IPS-11a (cell line): ENCODE results near the gene HCK.
"Not testable (repeated sequence)": the region's sequence is repeated elsewhere in the genome, so short reads cannot be mapped to it uniquely, and the experiment has no call there.

ENCODE experiments used
- H3K4me3 ChIP-seq: one replicate; pipeline ENCODE4 v1.5.1; 2013; ENCODE audit warnings: low read depth, low read length, control low read depth

HCK gene

DNA sequence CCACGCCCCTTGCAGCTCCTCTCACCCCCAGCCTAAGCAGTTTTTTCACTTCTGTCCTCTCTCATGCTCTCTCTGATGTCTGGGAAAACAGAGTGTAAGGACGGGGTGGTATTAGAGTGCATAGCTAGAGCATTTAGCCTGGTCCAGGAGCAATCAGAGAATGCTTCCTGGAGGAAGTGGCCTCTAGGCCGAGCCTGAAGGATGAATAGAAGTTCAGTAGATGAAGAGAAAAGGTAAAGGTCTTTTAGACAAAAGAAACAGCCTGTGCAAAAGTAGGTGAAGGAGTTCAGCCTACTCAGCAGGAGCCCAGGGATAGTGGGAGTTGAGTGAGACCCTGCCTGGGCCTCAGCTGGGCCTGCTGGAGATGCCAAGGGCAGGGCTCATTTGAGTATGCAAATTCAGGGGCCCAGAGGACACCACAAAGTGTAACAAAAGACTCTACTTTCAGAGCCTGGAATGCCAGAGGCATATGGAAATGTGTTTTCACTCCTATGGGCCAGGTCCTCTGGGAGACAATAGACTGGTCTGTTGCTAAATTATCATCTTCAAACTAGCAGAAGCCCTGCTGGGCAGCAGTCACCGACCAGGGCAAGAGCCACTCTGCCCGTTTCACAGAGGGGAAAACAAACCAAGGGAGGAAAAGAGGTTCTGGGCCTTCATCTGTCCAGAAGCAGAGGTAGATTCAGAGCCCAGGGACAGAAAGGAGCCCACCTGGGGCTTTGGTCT lies 37.8 kb downstream of the HCK start:
- H3K4me3 ChIP-seq = no peak overlapping the region

DNA sequence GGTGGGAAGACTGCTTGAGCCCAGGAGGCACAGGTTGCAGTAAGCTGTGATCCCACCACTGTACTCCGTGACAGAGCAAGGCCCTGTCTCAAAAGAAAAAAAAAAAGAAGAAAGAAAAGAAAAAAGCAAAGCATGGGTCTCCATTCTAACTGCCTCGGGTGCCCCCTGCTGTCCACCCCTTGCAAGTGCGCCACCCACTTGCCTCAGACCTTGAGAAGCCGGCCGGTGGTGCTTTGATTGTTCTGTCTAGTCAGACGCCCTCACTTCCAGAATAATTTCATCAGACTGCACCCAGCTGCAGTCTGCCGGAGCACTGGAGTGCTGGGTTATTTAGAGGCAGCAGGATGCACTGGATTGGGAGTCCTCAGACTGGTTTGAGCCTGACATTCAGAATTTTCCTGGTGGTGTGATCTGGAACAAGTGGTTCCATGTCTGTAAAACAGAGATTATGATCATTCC lies 39.9 kb downstream of the HCK start:
- no peak overlapping the region for H3K4me3 ChIP-seq

DNA sequence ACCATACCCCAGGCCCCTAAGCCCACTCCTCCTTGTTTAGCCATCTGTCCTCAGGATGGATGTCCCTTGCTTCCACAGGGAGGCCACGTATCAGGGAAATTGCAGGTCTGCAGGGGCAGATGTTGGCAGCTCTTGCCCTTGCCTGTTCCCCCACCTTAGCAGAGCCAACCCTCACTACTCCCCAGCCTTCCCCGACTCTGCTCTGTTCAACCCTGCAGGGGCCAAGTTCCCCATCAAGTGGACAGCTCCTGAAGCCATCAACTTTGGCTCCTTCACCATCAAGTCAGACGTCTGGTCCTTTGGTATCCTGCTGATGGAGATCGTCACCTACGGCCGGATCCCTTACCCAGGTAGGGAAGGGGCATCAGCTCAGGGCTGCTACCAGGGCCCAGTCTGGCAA lies 46.7 kb downstream of the HCK start:
- no peak overlapping the region for H3K4me3 ChIP-seq

DNA sequence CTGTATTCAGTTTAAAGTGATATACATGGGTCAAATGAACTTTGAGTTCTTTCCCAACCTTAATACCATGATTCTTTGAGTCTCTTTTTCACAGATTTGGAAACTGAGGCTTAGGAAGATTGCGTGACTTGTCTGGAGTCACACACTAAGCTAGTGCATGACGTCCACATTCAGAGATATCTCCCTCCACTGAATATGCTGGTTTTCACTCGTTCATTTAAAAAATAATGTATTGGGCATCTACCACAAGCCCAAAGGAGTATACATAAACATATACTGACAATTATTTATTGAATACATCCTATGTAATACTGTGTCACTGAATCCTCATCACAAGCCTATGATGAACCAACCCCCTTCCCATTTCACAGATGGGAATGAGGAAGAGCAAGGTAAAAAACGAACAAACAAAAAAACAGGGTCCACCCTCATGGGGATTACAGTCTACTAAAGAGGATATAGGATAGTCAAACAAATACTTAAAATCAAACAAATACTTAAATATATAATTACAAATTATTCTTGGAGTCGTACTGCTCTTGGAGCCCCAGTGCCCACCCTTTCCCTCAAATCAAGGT lies 56.9 kb downstream of the HCK start:
- no peak overlapping the region for H3K4me3 ChIP-seq

DNA sequence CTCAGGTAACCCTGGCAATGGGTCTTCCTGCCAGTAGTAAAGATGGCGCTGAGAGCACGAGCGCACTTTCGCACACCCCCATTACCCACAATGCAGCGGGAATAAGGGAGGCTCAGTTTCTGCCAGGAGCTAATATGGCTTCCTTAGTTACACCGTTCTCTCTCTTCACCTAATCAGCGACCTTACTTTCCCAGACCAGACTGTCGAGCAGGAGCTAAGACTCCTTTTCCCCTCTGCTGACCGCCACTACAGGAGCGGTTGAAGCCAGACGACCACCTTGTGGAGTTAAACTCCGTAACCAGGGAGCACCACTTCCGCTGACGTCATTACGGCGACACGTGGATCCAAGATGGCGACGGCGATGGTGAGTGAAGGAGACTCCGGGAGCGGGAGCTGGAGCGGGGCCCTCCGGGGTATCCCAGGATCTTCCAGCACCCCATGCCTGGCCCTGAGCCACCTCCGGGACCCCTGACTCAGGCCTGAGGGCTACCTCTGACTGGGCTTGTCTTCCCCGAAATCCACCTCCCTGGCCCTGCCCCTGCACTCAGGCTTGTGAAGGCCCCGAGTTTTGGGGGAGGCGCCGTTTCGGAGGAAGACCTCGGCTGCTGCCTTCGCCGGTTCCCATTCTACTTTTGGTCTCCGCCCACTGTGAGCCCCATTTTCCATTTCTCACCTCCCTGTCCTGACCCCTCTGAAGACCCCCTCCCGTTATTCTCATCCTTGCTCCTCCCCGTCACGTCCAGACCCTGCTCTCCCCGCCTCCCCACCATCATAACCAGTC lies 57.5 kb downstream of the HCK start, which contains the start of gene TM9SF4:
Gene TM9SF4, plus strand, starts transcription at position 323 of the 781 bp plus-strand sequence. Its CDS starts 27 bp downstream, at position 350.
- H3K4me3 ChIP-seq = peak within 1 kb of the TSS; percentile 98

DNA sequence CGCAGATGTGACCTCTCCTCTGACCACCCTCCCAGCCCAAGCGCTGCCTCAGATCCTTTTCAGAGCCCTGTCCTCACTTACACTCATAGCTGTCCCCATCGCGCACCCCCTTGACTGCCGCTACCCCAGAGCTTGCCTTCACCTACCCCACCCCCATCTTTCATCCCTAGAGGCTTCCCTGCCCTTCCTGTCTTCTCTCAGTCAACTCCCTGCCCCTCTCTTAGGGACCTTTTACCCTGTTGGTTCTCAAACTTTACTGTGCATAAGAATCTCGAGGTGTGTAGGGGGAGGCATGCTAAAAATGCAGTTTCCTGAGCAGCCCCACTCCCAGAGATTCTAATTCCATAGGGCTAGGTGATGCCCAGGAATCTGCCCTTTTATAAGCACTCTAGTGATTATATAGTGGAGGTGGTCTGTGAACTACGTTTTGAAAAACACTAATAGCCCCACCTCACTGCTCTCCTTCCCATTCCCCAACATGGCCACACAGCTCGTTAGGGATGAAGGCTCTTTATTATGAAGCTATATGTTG lies 58.2 kb downstream of the HCK start:
- H3K4me3 ChIP-seq = peak overlapping the region; percentile 98

DNA sequence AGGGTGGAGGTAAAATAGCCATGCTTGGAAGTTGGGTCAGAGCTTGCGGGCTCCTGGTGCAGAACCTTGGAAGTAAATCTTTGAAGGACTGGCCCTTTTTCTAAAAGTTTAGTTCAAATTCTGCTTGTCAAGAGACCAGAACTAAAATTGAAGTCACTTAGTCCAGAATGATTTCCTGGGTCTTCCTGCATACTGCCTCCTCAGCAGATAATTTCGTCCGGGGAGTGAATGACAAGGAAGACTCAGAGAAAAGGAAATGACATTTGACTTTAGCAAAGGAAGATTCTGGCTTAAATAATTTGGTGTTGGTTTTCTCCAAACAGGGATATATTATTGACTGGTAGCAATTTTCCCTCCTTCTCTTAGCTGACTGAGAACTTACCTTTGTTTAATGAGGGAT lies 58.7 kb downstream of the HCK start:
- H3K4me3 ChIP-seq = peak overlapping the region; percentile 98

DNA sequence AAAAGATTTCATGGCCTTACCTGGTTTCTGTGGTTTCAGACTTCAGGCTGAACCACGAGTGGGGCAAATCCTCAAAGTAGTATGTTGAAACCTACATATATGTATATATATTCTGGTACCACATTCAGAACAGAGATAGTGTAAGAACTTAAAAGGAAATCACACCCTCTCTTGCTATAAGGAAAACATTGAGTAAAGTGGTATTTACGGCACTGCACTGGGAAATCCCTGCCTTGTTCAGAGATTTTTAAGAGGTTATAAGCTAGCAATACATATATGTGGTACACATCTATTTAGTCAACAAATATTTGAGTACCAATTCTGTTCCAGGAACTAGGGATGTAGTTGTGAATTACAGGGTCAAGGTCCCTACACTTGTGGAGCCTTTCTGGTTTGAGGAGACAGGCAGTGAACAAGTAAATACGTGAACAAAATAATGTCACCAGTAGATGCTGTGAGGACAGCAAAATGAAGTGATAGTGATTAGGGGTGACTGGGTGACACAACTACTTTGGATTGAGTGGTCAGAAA lies 59.2 kb downstream of the HCK start:
- no peak overlapping the region for H3K4me3 ChIP-seq

DNA sequence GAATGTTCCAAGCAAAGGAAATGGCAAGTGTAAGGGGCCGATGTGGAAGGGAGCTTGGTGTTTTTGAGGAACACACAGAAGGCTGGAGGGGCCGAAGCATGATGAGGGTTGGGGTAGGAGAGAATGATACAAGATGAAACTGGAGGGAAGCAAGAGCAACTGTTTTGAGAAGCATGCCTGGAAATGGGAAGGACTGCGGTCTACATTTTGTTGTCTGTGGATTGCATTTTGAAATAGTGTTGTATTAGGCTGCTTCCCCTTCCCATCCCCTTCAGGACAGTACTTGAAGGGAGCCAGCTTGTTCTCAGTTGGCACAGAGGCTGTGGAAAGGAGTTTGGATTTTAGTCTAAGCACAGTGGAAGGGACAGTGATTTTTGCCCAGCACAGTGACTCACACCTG lies 59.7 kb downstream of the HCK start:
- no peak overlapping the region for H3K4me3 ChIP-seq

DNA sequence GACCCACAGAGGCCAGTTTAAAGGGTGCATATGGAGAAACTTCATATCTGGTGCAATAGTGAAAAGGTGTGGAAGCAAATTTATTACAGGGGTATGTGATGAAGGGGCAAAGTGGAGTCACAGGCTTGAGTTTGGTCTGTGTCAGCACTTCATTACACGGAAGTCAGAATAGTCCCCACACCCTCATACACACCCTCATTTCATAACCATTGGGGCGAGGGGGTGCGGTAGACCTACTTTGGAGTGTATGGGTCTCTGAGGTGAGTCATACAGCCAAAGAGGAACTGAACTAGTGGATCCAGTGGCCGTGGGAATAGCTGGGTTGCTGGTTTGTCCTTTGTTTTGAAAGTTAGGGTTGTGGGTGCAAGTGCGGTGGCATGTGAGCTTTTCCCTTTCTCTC lies 60.8 kb downstream of the HCK start:
- H3K4me3 ChIP-seq = no peak overlapping the region

DNA sequence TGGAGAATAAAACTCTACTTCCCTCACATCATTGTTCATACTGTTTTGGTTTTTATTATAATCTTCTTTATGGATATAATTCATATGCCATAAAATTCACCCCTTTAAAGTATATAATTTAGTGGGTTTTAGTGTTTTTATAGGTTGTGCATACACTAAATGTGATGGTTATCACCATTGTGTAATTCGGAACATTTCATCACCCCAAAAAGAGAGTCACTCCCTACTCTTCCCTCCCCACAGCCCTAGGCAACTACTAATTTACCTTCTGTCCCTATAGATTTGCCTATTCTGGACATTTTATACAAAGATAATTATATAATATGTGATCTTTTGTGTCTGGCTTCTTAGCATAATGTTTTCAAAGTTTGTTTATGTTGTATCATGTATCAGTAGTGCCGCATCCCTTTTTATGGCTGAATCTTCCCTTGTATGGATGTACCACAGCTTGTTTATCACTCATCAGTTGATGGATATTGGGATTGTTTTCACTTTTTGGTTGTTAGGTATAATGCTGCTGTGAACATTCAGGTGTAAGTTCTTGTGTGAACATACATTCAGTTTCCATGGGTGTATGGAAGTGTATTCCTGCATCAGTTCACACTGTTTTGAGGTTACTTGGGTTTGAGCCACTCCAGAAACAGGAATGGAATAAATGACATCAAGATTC lies 61.7 kb downstream of the HCK start:
- H3K4me3 ChIP-seq = no peak overlapping the region

DNA sequence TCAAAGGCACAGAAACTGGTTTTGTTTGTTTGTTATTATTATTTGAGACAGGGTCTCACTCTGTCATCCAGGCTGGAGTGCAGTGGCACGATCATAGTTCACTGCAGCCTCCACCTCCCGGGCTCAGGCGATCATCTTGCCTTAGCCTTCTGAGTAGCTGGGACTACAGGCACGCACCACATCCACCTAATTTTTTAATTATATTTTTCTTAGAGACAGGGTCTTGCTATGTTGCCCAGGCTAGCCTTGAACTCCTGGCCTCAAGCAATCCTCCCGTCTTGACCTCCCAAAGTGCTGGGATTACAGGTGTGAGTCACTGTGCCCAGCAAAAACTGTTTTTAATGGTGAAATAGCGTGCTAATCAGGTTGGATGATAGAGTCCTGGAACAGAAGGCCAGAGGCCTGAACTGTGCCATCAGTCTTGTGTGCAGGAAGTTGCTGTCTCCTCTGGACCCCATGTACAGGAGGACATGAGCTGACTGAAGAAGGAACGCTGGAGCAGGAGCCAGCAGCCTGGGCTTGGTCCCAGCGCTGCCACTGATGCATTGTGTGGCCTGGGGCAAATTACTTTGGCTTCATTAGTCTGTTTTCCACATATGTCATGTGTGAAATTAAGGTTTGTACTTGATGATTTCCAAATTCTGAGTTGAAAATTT lies 62.4 kb downstream of the HCK start:
- no peak overlapping the region for H3K4me3 ChIP-seq

DNA sequence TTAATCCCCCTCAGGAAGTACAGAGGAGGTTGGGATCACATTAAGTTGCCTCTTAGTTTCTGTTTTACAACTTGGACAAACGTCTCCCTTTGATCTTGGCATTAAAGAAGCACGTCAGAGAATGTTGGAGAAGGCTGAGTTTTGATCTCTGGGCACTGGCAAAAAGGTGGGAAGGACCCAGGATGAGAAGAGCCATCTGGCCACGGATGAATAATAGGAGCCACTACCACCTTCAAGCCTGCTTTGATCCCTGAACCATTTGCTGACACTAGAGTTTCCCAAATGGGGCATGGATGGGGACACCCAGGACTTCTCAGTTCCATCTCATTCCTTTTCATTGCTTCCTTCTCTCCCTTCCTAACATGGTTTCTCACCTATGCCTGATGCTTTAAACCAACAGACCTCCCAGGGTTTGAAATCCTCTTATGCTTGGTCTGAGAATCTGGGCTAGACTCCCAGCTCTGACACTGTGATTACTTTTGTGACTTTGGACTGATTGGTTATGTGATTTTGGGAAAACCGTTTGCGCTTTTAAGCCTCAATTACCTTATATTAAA lies 63.2 kb downstream of the HCK start:
- H3K4me3 ChIP-seq = no peak overlapping the region

DNA sequence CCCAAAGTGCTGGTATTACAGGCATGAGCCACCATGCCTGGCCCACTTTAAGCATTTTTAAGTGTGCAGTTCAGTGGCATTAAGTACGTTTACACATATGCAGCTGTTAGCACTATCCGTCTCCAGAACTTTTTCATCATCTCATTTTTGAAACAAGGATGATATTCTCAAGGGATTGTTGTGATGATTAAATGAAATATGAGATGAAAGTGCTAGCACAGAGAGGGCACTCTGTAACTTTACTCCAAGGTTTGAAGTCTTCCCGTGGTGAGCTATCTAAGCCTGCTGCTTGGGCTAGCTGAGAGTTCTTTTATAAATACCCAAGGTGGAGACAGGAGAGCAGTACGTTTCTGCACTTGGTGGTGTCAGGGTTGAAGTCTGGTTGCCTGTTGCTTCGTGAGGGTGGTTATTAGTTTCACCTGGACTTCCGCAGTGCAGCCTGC lies 64.1 kb downstream of the HCK start:
- no peak overlapping the region for H3K4me3 ChIP-seq

DNA sequence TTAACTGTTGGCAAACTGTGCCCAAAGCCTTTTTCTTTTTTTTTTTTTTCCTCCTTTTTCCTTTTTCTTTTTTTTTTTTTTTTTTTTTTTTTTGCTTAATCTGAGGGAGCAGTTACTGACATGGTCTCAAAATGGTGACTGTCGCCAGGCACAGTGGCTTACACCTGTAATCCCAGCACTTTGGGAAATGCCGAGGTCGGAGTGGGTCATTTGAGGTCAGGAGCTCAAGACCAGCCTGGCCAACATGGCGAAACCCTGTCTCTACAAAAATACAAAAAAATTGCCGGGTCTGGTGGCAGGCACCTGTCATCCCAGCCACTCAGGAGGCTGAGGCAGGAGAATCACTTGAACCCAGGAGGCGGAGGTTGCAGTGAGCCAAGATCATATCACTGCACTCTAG lies 64.8 kb downstream of the HCK start:
- not testable (repeated sequence) for H3K4me3 ChIP-seq

DNA sequence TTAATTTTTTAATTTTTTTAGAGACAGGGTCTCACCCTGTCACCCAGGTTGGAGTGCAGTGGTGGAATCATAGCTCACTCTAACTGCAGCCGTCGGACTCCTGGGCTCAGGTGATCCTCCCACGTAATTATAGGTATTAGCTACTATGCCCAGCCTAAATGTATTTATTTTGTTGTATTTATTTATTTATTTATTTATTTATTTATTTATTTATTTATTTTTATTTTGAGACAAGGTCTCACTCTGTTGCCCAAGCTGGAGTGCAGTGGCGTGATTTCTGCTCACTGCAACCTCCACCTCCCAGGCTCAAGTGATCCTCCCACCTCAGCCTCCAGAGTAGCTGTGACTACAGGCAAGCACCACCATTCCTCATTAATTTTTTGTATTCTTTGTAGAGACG lies 66.4 kb downstream of the HCK start:
- H3K4me3 ChIP-seq = not testable (repeated sequence)

DNA sequence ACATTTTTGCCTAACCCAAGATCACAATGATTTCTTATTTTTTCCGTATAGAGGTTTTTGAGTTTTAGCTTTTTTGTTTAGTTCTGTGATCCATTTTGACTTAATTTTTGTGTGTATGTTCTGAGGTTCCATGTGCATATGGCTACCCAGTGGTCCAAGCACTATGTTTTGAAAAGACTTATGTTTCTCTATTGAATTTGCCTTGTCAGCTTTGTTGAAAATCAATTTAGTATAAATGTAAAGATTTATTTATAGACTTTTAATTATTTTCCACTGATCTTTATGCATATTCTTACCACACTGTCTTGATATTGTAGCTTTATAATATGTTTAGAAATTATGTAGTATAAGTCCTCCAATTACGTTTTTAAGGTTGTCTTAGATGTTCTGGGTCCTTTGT lies 67.7 kb downstream of the HCK start:
- H3K4me3 ChIP-seq = no peak overlapping the region

DNA sequence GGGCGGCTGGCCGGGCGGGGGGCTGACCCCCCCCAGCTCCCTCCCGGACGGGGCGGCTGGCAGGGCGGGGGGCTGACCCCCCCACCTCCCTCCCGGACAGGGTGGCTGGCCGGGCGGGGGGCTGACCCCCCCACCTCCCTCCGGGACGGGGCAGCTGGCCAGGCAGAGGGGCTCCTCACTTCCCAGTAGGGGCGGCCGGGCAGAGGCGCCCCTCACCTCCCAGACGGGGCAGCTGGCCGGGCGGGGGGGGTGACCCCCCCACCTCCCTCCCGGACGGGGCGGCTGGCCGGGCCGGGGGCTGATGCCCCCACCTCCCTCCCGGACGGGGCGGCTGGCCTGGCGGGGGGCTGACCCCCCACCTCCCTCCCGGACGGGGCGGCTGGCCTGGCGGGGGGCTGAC lies 69.9 kb downstream of the HCK start:
- H3K4me3 ChIP-seq = not testable (repeated sequence)

DNA sequence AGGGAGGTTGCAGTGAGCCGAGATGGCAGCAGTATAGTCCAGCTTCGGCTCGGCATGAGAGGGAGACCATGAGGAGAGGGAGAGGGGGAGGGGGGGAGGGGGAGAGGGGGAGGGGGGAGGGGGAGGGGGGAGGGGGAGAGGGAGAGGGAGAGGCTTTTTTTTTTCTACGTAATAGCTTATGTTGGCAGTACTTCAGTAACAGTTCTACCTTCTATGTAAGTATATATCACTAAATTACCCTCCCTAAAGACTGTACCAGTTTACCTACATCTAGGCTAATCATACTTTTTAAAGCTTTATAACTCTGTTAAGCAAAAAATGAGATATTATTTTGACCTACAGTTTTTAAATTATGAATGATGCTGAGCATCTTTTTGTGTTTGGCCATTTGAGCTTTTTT lies 71.0 kb downstream of the HCK start:
- H3K4me3 ChIP-seq = no peak overlapping the region

DNA sequence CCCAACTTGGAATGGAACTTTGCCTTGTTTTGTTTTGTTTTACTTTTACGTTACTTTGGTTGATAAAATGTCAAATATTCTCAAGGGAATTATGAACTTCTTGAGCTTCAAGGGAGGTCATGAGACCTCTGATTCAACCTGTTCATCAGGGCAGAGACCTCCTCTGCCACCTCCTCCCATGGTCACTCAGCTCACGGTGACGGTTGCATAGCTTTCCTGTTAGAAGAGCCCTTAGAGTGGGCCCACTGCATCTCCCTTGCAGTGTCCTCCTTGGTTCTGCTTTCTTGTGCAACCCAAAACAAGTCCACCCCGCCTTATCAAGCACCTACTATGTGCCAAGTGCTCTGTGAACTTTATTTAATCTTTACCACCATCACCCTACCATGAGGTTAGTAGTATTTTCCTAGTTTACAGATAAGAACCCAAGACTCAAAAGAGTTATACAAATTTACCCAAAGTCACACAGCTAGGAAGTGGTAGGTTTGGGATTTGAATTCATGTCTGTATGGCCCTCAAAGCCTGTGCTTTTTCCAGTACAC lies 72.9 kb downstream of the HCK start:
- no peak overlapping the region for H3K4me3 ChIP-seq
